Coronary artery (tissue), 2 donors: ENCODE data around the gene ADAMTS2.
A peak's percentile ranks its signal among the peaks of the same experiment; 100 is the strongest.

Experiments
- DNase-seq: peaks from one replicate; pipeline ENCODE4 v3.0.0-alpha.2; 2017; ENCODE audit warnings: low spot score
- H3K27ac ChIP-seq, 2 donors: fragments of 200-600 bp; sonication (generic); one replicate each; pipeline ENCODE4 v1.5.1; 2016 to 2019
- H3K4me3 ChIP-seq: fragments of 200-600 bp; sonication (generic); 2 replicates; pipeline ENCODE4 v1.5.1; 2016; ENCODE audit warnings: mild to moderate bottlenecking, moderate library complexity
- CTCF ChIP-seq: fragments of 200-600 bp; sonication (generic); IDR thresholded peaks from one replicate; pipeline ENCODE4 v1.5.1; 2019; ENCODE audit warnings: antibody characterized with exemption

The ADAMTS2 gene

GRCh38 chr5:179080724-179081123, 264.5 kb downstream of the ADAMTS2 start:
- H3K27ac ChIP-seq, result no peak overlapping the region
- DNase-seq, result no peak
- TF ChIP-seq CTCF, result no peak
- no peak overlapping the region for H3K4me3 ChIP-seq

- no peak for DNase-seq
- H3K4me3 ChIP-seq, result peak overlapping the region; percentile 12
- no peak for TF ChIP-seq CTCF
- H3K27ac ChIP-seq, result no peak overlapping the region
Measured at GRCh38 chr5:179079165-179079987, 265.9 kb downstream of the ADAMTS2 start.

- no peak for TF ChIP-seq CTCF
- no peak overlapping the region for H3K4me3 ChIP-seq
- DNase-seq, result no peak
- no peak overlapping the region for H3K27ac ChIP-seq
Measured at GRCh38 chr5:179065703-179066102, 279.6 kb downstream of the ADAMTS2 start.

GRCh38 chr5:179061025-179061424, 284.2 kb downstream of the ADAMTS2 start:
- TF ChIP-seq CTCF, result no peak
- Histone ChIP-seq H3K4me3 (peak overlapping the region; percentile 98), H3K27ac (peak overlapping the region in 1 of 2 donors; percentile 88)
- DNase-seq, result no peak
